ENCODE measurements around the gene ARHGEF26.

DNA sequence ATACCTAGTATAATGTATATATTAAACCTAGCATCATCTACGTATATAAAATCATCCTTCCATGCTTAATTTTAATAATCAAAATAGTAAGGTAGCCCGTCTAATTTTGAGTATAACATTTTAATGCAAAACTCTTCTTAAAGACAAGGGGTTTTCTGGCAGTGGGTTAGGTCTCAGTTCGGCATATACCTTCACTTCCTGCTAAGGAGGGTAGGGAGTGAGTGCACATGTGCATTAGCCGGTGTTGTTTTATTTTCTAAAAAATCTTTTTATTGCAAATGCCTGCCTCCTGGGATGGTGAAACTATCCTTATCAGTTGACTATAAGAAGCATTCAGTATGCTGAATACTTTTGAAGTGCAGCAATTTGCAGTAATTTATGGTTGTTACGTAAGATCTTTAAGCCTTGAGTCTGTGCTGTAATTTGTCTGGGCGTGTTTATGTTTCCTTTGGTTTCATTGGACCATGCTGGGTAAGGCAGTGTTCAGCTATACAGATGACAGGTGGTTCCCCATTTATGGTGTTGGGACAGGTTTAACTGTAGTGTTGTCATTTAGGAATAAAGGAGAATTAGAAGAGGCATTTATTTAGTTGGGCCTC is 11.7 kb downstream of the ARHGEF26 start:
- TF ChIP-seq, protein P1, sequence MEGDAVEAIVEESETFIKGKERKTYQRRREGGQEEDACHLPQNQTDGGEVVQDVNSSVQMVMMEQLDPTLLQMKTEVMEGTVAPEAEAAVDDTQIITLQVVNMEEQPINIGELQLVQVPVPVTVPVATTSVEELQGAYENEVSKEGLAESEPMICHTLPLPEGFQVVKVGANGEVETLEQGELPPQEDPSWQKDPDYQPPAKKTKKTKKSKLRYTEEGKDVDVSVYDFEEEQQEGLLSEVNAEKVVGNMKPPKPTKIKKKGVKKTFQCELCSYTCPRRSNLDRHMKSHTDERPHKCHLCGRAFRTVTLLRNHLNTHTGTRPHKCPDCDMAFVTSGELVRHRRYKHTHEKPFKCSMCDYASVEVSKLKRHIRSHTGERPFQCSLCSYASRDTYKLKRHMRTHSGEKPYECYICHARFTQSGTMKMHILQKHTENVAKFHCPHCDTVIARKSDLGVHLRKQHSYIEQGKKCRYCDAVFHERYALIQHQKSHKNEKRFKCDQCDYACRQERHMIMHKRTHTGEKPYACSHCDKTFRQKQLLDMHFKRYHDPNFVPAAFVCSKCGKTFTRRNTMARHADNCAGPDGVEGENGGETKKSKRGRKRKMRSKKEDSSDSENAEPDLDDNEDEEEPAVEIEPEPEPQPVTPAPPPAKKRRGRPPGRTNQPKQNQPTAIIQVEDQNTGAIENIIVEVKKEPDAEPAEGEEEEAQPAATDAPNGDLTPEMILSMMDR (IDR thresholded peaks at IDR 0.05; ENCODE audit: low read length), result no peak
- TF ChIP-seq EZH2 (IDR thresholded peaks at IDR 0.05; ENCODE audit: borderline replicate concordance, low read length), result no peak

All from OCI-LY1 (cell line).